GM18508 (cell line): ENCODE measurements around the gene MLC1.

ENCODE experiments used
- ATAC-seq: cut with Tn5 transposase; IDR thresholded peaks from one replicate; pipeline ENCODE4 v1.9.1; 2021; ENCODE audit warnings: moderate number of reproducible peaks; ENCODE audit not compliant: insufficient read depth, unreplicated experiment

Gene MLC1

DNA sequence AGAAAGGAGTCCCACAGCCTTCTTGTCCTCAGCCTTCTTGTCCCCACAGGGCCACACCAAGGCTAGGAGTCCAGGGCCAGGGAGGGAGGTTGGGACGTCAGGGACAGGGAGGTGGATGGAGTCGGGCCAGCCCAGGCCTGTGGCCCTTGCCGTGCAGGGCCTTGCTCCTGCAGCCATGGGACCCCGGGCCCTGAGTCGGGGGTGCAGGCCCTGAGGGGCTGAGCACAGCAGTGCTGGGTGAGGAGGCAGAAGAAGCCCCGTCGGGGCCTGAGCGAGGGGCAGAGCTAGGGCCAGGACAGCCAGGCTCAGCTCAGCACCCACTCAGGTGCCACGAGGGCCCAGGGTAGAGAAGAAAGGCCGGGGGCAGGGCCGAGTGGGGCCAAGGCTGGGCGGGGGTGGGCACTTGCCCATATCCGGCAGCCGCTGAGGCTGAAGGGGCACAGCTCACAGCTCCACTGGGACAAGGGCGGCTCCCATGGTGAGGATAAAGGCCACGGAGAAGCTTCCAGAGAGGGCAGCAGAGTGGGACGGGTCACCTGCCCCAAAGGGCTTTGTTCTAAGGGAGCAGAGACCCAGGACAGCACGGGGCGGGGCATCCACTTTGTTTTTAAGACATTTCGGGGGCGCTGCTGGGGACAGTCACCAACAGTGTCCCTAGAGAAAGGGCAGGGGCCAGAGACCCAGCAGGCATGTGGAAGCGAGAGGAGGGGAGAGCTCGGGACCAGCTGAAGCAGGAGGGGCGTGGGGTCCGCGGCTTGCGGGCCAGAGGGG lies 3.6 kb downstream of the MLC1 start:
- ATAC-seq = no peak

DNA sequence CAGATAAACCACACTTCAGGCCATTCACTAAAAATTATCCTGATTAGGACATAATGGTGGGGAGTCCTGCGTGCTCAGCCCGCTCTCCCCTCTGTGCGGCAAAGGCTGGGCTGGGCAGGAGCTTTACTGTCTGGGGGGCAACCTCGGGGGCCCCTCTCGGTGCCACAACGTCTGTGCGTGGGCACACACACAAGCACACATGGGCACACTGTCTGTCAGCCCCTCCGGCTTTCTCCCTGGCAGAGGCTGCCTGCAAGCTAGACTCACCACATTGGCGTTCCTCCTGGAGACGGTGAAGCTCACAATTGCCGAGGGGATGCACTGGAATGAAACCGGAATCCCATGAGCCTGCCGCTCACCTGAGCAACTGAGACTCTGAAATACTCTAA lies 5.2 kb downstream of the MLC1 start:
- no peak for ATAC-seq

DNA sequence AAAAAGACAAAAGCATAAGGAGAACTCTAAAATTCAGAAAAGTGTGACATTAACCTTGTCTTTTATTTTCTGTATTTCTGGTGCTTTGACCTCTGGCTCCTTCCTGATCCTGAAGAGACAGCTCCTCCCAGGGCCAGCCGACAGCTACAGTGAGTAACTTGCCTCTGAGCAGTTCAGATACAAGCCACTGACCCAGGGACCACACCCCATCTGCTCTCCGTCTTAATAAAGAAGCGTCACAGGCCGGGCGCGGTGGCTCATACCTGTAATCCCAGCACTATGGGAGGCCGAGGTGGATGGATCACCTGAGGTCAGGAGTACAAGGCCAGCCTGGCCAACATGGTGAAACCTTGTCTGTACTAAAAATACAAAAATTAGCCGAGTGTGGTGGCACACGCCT lies 6.5 kb downstream of the MLC1 start:
- ATAC-seq = no peak

DNA sequence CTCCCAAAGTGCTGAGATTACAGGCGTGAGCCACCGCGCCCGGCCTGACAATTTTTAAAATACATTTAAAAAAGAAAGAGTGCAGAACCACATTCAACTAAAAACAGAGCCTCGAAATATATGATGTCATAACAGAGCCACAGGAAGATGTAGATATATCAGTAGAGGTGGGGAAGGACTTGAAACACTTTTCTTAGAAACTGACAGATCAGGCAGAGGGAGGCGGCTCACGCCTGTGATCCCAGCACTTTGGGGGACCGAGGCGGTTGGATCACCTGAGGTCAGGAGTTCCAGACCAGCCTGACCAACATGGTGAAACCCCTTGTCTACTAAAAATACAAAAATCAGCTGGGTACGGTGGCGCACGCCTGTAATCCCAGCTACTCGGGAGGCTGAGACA lies 7.0 kb downstream of the MLC1 start:
- ATAC-seq = no peak

DNA sequence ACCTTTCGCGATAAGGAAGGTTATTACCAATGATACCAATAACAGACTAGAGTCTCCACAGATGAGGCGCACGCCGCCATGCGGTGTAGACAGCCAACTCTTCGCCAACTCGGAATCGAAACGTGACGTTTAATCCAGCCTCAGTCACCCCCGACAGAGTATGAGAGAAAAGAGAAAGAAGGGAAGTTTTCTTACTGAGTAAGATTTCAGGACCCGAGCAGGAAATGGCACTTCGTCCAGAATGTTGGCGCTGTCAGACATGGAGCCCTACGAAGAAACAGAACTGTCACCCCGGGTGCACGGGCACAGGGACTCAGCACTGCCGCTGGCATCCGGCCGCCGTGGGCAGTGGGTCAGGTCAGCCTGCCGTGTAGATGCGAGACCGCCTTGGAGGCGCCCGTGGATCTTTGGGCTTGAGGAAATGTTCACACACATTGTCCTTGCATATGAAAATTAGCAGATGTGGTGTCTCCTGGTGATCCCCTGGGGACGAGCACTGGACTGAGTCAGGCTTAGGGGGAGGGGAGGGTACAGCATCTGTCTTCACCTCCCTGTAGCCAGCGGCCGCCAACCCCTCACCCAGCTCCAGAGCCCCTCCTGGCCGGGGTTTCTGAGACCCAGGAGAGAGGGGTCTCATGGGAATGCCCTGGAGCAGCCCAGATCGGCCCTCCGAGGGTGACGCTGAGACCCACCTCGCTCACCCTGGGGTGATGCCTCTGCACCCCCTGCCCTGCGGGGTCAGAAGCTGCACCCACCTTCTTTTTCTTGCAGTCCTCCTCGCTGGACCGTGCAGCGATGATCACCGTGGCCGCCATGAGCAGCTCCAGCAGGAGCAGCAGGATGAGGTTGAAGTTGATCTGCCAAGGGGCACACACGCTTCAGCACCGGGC lies 8.3 kb downstream of the MLC1 start:
- no peak for ATAC-seq

DNA sequence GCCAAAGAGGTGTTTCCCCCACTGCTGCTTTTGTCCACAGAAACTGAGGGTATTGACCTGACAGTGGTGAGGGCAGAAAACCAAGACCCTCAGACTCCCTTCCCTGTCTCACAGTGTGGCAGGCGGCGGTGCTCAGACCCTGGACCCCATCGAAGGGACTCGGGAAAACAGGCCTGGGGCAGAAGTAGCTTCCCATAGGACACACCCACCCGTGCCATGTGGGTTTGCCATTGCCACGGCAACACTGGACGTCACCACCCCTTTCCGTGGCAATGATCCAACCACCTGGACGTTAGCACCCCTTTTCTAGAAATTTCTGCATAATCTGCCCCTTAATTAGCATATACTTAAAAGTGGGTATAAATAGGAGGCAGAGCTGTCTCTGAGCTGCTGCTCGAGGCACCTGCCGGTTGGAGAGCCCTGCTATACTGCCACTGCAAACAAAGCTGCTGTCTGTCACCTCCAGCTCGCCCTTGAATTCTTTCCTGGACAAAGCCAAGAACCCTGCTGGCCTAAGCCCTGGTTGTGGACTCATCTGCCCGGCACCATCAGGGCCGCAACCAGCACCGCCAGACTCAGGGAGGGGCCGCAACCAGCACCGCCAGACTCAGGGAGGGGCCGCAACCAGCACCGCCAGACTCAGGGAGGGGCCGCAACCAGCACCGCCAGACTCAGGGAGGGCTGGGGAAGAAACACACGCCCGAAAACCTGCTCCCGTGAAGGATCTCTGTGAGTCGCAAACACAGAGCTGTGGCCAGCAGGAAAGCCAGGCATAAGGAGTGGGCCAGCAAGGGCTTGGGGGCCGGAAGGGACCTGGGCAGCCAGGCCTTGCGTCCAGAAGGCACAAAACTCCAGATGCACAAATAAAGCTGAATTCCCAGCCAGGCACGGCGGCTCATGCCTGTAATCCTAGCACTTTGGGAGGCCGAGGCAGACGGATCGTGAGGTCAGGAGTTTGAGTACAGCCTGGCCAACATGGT lies 10.4 kb downstream of the MLC1 start:
- ATAC-seq = no peak

DNA sequence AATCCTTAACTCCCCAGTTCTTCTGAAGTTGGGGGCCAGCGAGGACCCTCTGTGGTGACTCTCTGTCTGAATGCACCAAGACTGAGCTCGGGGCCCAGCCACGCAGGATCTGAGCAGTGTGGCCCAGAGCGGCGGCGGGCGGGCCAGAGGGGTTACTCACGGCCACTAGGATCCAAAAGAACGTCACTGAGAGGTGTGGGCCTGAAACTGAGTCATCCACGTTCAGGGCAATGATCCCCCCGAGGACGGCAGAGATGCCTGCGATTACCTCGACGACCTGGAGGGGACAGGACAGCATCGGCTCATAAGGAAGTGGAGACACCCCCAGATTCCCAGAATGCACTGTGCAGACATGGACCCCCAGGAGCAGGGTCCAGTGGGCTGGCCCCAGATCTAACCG lies 11.2 kb downstream of the MLC1 start:
- no peak for ATAC-seq

DNA sequence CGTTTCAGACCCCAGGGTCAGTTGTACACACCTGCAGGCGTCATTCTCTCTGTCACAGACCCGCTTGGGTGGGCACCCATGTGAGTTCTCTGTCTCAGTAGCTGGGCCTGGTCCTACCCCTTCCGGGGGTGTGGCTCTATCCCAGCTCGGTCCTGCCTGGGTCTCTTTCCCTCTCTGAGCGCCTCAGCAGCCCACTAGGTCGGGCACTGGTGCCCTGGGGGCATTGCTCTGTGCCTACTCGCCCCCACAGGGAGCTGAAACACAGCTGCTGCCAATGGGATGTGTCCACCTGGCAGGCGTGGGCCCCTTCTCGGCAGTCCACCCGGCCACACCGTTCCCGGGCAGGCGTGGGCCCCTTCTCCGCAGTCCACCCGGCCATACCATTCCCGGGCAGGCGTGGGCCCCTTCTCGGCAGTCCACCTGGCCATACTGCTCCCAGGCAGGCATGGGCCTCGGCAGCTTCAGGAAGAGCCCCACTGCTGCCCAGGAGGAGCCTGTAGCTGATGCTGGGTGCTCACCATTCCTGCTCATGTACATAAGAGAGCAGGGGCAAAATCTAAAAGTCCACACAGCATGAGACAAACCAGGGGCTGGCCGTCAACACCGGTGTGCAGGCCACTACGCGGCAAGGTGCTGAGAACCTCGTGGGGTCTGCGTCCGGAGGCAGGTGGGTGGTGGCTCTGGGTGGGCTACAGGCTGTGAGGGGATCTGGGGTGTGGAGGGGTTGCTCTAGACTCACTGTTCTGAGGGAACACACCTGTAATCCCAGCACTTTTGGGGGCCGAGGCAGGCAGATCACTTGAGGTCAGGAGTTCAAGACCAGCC lies 12.3 kb downstream of the MLC1 start:
- ATAC-seq = no peak

DNA sequence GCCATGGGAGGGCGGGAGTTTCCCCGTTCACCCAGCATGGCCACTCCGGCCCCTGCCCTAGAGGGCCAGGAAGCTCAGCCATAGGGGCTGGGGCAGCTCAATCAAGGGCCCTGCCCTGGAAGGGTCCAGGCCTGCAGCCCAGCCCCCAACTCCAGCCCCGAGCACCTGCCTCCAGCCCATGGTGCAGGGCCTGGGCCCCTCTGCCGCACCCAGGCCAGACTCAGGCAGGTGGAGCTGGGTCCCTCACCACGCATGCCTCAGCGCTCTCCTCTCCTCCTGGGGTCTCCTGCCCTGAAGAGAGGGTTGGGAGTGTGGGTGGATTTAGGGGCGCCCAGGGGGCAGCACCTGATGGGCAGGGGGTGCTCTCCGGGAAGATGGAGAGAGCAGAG lies 13.1 kb downstream of the MLC1 start:
- ATAC-seq = no peak

DNA sequence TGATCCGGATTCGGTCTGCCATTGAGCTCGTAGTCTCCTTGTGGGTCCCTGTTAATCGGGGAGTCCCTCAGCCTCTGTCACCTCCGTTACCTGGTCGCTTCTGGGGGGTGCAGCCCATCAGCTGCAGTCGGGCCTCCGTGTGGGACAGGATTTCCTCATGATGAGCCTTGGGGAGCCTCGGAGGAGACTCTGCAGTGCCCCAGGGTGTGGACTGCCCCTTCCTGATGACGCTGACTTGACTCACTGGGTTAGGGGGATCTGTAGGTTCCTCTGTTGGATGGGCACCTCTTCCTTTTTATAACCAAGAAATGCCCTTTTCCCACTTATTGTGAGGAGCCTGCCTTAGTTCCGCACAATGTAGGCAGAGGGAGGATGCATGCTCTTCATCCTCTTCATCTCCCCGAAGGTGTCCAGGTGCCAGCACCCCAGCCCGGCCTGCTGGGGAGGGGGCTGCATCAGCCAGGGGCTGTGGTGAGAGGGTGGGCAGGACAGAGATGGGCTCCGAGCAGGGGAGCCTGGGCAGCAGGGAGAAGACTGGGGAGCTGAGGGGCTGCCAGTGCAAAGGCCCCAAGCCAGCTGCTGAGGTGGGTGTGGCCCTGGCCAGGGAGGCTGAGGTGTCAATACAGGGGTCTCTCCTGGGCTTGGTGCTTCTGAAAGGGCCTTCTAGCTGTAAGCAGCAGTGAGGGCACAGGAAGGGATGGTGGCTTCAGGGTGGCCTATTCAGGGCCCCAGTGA lies 13.6 kb downstream of the MLC1 start:
- no peak for ATAC-seq

DNA sequence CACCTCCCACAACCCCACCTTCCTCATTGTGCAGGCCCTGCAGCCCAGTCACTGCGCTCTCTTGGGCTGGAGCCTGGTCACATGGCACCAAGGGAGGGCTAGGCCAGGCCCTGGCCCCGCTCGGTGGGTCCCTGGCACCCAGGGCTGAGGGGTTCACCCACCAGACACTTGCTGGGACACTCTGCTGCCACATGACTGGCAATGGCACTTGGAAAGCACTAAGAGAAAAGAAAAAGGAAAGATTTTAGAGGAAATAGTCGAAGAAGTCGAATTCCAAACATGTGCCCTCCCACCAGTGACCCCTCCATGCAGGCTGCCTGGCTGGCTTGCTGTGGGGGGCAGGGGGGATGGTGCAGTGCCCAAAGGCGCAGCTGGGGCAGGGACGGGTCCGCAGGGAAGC lies 14.9 kb downstream of the MLC1 start:
- no peak for ATAC-seq

DNA sequence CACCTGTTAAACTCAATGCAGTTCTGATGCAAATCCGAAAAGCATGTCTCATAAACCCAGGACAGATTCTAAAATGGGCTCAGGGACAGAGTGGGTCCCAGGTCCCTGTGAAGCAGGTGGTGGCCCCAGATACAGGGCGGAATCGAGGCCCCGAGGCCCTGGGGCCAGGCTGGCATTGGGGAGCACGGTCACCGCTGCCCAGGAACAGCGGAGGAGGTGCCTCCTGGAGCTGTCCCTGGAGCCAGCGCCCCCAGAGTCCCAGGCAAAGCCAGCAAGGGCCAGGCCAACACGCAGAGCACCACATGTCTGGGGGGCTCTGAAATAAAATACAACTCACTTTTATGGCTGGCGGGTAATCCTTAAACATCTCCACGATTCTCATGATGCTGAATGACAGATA lies 17.1 kb downstream of the MLC1 start:
- ATAC-seq = no peak

DNA sequence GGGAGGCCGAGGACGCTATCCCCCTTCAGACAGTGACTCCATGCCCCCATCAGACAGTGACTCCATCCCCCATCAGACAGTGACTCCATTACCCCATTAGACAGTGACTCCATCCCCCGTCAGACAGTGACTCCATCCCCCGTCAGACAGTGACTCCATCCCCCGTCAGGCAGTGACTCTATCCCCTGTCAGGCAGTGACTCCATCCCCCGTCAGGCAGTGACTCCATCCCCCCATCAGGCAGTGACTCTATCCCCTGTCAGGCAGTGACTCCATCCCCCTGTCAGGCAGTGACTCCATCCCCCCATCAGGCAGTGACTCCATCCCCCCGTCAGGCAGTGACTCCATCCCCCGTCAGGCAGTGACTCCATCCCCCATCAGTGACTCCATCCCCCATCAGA lies 18.0 kb downstream of the MLC1 start:
- ATAC-seq = no peak

DNA sequence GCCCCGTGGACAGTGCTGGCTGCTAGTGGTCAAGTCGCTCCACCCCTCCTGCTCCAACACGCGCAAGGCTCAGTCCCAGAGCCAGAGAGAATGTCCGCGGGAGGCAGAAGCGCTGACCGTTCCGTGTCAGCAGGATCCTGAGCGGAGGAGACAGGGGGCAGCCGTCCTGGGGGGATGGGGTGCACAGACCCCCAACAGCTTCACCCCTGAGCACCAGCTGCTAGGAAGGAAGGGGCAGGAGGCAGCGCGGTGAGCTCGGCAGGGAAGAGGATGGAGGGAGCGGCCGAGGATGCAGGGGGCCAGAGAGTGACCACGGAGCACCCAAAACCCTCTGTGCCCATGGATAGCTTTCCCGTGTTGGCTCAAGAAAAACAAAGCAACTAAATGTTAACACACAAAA lies 20.8 kb downstream of the MLC1 start:
- no peak for ATAC-seq

DNA sequence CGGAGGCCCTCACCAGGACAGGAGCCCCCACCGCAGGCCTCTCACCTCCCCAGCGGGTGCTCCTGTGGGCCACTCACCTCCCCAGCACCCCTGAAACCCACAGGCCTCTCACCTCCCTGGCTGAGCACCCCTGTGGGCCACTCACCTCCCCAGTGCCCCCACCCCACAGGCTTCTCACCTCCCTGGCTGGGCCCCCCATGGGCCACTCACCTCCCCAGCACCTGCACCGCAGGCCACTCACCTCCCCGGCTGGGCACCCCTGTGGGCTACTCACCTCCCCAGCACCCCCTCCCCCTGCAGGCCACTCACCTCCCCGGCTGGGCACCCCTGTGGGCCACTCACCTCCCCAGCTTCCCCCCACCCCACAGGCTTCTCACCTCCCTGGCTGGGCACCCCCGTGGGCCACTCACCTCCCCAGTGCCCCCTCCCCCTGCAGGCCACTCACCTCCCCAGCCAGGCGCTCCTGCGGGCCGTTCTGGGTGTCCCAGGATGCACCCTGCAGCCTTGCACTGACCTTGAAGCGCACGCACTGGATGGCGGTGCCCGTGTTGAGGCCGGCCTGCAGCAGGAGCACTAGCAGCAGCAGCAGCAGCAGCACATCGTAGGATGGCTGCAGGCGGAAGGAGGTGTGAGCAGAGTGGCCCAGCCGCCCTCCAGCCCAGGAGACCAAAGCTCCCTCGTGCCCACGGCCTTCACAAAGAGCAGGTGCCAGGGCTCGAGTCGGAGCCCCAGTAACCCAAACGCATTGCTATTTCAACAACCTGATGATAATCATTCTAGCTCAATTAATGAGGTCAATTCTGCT lies 21.4 kb downstream of the MLC1 start:
- ATAC-seq = no peak

DNA sequence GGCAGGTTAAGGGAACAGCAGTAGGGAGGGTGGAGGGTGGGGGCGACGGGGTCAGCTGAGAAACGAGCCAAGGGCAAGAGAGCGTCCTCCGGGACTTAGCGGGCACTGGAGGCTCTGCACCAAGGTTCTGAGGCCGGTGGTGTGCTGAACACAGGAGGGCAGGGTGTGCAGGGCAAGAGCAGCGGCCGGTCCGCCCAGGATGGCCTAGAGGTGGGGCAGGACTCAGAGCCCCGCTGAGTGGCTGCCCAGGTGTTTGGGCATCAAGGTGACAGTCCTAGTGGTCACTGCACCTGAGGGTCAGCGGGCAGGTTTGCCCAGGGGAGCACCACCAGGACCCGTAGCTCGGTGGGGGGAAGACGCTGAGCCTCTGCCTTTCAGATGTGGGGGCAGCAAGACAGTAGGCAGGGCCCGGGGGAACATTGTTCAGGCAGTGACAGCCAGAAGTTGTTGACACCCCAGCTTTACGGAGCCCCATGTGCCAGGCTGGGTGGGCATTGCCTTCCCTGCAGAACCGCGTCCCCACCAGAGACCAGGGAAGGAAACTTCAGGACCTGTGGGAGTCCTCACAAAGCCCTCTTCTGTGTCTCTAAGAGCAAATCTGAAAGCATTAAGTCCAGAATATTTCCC lies 22.6 kb downstream of the MLC1 start:
- no peak for ATAC-seq

DNA sequence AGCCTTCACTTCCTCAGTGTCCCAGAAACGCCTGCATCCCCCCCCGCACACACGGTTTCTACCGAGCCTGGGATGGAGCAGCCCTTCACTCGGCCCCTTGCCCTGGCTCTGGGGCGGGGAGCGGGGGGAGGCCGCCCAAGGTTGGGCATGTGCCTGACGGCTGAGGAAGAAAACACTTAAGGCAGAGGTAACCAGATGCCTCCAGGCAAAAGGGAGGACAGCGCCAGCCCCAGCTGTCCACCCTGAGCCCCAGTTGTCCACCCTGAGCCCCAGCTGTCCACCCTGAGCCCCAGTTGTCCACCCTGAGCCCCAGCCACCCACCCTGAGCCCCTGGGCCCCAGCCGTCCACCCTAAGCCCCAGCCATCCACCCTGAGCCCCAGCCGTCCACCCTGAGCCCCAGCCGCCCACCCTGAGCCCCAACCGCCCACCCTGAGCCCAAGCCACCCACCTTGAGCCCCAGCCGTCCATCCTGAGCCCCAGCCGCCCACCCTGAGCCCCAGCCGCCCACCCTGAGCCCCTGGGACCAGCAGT lies 23.3 kb downstream of the MLC1 start:
- no peak for ATAC-seq
